A172 (cell line): ENCODE measurements around the gene LY6G5B. TPM values are rescaled to one million over a fixed set of nuclear protein-coding genes. Genes with fewer than 3 reads are reported as not detected.

ENCODE experiments used
- DNase-seq: peaks from one replicate; pipeline ENCODE4 v3.0.0-alpha.2; 2015; ENCODE audit warnings: low spot score
- total RNA-seq: library from RNA; depleted of rRNA; stranded (reverse); fragments of >200 nt; shearing (Covaris generic); gene quantifications from 2 replicates; pipeline ENCODE4 v1.2.3, GENCODE V29; 2014

The LY6G5B gene
- total RNA-seq, 1 experiment from 2014 or later, result 1.2 TPM

DNA sequence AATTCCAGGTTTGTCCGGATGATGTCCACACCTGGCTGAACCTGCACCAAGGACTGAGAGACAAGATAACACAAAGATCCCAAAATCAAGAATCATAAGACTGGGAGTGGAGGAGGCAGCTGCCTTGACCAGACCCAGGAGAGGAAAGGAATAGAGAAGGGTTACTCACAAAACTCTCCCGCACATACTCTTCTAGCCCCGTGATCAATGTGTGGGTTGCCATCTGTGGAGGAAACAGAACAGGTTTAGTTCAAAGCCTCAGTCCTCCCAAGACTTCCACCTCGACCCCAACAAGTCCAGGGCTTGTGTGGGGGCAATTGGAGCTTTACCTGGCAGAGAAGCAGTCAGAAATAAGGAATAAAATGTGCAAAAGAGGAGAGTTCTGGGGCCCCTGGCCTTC is 28.4 kb upstream of the LY6G5B start:
- no peak for DNase-seq

DNA sequence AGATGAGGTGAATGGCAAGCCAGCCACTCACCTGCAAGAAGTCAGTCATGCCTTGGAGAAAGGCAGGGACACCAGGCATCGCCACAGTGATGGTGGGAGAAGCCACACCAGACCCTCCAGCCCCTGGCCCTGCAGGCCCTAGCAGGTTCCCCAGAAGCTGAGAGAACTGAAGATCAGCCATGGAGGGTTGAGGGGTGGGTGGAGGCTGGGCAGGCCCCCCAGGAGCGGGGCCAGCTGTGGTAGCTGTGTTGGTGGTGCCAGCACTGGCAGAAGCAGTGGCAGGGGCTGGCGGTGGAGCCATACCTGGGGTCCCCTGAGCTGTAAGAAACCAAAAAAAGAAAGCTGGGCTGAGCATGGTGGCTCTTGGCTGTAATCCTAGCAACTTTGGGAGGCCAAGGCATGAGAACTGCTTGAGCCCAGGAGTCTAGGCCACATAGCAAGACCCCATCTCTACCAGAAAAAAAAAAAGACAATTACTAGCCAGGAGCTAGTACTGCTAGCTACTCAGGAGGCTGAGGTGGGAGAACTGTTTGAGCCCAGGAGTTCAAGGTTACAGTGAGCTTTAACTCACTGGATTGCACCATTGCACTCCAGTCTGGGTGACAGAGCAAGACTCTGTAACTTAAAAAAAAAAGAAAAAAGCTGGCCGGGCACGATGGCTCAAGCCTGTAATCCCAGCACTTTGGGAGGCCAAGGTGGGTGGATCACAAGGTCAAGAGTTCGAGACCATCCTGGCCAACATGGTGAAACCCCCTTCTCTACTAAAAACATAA is 26.8 kb upstream of the LY6G5B start:
- DNase-seq, result no peak

DNA sequence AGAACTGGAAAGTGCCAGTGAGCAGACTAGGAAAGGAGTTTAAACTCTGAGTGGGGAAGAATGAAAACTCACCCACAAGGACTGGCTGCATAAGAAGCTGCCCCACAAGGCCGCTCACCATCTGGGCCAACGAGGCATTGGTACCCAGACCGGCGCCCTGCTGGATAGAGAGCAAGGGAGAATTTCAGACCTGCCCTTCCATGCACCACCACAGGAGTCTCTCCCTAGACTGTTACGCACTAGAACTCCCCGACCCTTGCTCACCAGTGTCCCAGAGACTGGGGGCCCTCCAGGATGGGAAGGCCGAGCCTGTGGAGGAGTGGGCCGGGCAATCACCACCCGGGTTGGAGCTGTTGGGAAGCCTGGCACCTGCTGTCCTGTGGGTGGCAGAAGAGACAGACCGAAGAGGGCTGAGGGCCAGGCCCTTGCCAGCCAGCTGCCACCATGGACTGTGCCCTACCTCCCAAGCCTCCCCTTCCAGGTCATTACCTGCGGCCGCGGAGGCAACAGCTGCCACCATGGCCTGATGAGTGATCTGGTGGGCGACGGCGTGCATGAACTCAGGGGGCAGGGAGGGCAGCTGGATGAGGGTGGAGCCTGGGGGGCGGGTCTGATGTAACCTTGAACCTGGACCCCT is 25.8 kb upstream of the LY6G5B start:
- DNase-seq, result no peak

DNA sequence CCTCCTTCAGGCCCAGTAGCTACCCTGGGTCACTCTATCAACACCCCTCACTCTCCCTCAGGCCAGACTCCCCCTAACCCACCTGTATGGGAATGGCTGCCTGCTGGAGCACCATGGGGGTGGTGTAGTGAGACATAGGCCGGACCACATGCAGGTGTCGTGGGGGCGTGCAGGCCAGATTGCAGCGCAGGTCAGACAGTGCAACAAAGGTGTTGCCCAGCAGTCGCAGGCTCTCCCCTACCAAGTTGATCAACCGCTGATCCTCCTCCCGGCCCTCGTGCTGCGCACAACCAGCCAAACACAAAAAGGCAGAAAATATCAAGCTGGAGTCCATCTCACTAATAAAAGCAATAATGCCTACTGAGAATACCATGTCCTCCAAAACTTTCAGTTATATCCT is 24.5 kb upstream of the LY6G5B start:
- DNase-seq, result no peak

DNA sequence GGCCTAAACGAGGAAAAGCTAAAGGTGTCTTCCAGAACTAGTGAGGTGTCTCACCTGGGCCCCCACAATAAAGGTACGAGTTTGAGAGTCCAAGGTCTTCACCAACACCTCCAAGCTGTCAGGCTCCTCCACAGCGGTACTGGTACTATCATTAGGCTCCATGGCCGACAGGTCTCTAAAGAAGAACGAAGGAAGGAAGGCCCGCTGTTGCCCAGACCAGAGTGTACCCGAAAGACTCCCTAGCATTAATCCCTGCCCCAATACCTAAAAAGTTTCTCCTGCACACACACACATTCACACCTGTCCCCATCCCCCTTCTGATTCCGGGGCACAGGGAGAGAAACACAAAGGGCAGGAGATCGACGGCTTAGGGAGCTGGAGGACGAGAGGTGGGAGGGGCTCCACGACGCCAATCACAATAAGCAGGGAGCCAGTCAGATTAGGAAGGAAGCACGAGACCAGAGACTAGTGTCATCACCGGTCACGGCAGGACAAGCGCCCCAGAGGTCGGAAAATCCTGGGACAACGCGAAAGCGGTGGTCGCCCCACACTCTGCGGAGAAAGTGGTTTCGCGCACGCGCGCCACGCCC is 18.1 kb upstream of the LY6G5B start:
- no peak for DNase-seq

DNA sequence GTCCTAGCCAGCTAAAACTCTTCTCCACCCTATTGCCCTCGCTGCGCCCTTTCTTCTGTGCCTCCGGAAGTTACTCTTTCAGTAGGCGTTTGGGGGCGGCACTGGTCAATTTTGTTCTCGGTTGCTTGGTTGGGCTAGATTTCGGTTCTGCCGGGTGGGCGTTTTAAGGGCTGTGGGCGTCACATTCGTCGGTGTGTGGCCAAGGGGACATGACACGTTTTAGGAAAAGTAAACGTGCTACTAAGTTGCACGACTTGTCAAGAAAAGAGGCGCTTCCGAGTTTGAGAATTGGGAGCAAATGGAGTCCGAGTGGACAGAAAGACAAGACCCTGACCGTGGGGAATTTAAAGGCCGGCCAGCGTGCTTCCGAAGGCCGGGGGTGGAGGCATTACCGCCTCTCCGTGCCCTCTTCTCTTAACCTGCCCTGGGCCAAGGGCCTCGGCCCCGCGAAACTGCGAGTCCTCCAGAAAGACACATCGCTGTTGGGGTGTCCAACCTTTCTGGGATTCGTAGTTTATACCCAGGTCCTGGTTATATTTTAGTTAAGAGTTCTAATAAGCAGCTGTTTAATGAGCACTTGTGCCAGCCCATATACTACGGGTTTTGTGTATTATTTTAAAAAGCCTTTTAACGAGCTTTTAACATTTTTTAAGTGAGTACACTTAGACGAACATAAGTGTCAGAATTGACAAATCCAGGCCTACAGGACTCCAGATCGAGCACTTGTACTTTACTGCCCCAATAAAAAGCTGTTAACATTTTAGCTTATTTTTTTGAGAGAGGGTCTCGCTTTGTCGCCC is 16.7 kb upstream of the LY6G5B start:
- peak; percentile 89 for DNase-seq

DNA sequence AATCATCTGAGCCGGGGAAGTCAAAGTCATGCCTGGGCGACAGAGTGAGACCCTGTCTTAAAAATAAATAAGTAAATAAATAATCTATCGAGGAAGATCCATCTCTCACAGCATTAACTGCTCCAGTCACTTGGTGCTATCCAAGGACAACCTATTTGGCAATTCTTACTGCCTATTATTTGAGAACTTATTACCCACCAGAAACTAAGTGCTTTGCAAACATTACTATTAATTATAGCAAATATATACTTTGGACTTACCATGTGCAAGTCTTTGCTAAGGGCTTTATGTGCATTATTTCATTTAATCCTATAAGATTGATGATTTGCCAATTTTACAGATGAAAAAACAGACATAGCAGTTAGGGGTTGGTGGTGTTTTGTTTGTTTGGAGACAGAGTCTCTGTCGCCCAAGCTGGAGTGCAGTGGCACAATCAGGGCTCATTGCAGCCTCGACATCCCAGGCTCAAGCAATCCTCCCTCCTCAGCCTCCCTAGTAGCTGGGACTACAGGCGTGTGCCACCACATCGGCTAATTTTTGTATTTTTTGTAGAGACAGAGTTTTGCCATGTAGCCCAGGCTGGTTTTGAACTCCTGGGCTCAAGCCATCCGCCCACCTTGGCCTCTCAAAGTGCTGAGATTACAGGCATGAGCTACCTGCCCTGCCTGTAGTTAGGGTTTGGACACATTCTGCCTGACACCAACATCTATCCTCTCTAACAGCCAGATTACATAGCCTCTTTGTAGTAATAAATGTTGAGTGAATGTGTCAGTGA is 15.0 kb upstream of the LY6G5B start:
- DNase-seq, result no peak

DNA sequence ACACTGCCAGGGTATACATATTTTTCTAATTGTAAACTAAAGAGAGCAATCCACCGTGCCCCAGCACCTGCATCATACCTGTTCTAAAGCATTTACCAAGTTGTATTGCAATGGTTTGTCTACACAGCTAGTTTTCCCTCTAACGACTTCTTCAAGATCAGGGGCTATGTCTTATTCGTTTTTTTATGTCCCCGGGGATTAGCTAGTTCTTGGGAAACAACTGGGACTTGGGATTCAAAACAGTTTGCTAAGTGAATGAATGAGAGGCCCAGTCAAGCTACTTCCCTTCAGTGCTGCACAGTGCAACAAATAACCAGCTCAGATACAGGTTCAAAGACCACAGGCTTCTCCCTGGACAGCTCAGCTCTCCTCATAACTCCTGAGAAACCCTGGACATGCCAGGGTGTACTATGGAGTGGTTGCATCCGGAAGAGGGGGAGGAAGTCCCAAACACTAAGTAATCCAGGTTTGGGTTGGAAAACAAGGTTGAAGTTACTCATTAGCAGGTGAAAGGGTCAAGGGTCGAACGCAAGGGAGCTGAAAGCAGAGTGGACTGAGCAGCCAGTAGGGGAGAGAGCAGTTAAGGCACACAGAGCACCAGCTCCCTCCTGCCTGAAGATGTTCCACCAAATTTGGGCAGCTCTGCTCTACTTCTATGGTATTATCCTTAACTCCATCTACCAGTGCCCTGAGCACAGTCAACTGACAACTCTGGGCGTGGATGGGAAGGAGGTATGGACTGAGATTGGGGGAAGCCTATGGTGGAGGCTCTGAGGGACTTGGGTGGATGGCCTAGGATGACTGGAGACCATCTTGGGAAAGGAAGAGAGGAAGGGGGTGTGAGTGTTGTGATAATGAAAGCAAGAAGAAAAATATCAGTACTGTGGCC is 14.2 kb upstream of the LY6G5B start, which contains the start of gene APOM:
Gene APOM (plus strand): TSS at position 546 of the 889 bp plus-strand sequence. CDS start 73 bp downstream, at position 619.
- no peak for DNase-seq

DNA sequence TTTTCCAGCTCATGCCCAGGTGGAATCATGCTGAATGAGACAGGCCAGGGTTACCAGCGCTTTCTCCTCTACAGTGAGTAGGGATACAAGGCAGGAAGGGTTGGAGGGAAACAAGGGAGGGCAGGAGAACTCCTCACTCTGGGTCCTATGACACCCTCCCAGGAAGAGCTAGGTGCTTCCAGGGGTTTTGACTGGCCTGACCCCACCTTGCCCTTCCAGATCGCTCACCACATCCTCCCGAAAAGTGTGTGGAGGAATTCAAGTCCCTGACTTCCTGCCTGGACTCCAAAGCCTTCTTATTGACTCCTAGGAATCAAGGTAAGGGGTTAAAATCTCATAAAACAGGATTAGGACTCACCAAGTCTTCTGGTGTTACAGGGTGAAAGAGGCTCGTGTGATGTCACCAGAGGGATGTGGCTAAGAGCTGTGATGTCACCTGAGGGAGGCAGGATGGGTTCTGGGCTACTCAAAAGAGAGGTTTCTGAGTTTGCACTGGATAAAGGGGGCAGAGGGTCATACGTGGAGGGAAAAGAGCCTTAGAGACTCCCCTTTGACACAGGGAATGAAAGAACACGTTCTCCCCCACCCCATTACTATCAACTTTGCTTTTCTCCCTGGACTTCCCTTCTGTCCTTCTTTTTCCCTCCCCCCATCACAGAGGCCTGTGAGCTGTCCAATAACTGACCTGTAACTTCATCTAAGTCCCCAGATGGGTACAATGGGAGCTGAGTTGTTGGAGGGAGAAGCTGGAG is 12.2 kb upstream of the LY6G5B start:
- no peak for DNase-seq

DNA sequence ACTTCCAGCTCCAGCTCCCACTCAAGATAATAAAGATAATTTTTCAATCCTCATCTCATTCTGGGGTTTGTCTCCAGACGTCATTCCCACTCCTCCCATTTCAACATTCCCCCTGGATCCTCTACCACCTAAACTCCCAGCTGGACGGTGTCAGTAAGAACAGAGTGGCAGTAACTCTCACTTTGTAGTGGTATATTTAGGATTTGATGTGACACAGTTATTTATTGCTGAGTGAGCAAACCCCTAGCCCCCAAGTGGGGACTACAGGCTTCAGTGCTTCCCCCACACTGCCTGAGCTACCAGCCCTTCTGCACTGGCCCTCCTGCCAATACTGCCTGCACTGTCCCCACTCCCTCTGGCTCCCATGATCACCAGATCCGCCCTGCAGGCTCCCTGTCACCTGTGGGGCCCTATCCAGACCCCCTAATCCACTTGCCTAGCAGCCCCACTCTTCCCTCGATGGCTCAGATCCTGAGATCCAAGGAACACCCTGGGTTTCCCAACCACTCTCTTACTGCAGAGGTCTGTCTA is 11.6 kb upstream of the LY6G5B start:
- no peak for DNase-seq

DNA sequence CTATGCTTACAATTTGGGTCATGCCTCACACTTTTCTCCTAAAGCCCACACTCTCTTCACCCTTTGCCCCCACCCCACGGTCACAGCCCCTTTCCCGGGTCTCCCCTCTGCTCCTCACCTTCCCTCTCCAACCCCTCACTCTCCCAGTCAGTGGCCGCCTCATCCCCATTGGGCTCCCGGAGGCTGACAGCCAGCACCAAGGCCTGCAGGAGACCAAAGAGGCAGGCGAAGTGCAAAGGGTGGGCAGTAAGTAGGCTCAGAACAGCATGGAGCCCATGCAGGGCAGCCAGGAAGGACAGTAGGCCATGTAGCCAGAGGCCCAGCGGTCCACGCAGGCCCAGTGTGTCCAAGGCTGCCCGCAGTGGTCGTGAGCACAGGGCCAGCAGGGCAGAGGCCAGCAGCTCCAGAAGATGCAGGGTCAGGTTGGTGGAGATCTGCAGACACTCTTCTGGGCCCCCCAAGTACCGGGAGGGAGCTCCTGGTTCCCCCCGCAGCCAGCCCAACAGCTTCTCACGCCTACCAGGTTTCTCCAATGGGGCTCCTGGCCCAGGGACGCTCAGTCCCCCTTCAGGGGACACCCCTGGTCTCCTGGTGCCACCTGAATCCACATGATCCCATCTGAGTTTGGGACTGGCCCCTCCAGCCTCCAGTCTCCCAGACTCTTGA is 10.7 kb upstream of the LY6G5B start:
- DNase-seq, result no peak

DNA sequence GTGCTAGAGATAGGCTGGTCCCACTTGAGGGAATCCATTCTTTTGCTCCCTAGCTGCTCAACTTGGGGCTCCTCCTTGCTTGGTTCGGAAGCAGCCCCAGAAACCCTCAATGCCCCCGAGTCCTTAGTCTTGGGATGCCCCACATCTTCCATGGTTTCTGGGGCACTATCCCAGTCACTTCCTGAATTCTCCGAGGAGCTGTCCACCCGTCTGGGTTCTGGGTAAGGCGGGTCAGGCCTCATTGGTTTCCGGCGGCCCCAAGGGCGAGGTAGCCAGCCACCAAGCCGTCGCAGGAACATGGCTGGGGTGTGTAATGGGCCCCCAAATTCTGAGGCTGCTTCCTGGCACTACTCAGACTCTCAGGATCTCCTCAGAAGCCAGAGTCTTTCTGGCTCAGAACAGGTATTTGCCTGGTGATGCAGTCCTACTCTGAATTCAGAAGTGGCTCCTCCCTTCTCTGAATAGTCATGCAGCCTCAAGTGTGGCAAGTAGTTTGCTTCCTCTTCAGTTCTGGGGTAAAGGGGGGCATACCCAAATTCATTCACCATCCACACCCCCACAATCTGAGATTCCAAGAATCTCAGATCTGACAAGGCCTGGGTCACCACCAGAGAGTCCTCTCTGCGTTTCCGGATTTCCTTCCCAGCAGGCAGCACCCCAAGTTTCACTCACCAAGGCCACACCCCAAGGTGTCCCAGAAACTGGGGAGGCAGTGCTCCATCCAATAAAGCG is 10.0 kb upstream of the LY6G5B start:
- no peak for DNase-seq

DNA sequence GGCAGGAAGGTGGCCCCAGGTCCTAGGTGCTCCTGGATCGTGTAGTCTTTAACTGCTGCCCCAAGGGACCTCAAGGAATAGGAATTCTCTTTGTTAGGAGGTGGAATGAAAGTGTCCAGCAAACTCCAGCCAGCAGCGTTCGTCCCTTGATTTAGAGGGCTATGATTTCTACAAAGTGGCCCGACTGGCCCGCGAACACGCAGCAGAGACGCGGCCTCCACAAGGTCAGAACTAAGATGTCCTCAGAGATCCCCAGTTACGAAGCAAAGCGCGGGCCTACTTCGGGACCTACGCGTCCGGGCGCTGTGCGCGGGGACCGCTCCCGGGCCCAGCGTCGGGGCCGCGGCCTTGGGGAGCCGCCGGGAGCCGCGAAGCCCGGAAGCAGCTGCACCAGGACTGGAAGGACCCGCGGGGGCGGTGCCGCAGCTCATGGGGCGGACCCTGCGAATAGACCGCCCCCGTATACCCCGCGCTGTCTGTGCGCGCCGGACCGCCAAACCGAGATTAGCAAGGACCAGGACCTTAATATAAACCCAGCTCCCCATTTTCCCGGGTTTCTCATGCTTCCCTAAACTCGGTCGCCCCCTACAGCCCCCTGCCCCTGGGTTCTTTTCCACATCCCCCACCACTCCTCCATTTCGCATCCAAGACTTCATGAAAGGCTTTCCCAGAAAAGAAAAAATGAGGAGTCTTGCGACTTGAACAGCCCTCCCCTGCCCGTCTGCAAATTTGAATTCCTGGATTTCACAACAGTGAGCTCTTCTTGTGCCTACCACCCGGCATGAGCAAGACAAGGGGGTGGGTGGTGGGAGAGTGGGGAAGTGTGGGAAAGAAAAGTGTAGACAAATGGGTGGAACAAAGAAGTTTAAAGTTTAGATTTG is 9.2 kb upstream of the LY6G5B start, which contains the start of gene C6orf47:
Gene C6orf47 (minus strand): TSS at position 398 of the 881 bp plus-strand sequence. CDS start 831 bp downstream, outside the sequence.
- DNase-seq, result peak; percentile 64

DNA sequence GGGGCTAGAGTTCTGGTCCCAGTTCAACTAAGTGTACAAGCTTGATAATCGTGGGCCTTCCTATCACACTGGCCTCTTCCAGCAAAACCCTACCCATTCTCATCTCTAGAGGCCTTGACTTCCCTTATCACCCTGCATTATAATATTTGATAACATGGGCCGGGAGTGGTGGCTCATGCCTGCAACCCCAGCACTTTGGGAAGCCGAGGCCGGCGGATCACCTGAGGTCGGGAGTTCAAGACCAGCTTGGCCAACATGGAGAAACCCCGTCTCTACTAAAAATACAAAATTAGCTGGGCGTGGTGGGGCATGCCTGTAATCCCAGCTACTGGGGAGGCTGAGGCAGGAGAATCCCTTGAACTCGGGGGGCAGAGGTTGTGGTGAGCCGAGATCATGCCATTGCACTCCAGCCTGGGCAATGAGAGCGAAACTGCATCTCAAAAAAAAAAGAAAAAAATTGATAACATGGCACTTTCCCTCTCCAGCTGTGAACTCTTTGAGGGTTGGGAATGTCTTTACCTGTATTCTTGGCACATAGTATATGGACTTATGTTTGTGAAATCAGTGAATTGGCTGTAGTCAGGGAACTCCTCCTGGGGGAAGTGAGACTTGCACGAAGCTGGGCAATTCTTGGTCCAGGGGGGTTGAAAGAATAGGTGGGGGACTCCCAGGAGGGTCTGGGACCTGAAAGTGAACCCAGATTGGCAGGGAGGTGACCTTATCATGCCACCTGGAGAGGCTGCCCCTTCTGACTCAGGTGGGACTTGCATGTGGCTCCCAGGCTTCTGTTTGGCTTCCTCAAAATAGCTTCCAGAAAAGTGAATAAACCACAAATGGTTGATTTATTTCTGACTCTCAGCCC is 8.3 kb upstream of the LY6G5B start:
- no peak for DNase-seq

DNA sequence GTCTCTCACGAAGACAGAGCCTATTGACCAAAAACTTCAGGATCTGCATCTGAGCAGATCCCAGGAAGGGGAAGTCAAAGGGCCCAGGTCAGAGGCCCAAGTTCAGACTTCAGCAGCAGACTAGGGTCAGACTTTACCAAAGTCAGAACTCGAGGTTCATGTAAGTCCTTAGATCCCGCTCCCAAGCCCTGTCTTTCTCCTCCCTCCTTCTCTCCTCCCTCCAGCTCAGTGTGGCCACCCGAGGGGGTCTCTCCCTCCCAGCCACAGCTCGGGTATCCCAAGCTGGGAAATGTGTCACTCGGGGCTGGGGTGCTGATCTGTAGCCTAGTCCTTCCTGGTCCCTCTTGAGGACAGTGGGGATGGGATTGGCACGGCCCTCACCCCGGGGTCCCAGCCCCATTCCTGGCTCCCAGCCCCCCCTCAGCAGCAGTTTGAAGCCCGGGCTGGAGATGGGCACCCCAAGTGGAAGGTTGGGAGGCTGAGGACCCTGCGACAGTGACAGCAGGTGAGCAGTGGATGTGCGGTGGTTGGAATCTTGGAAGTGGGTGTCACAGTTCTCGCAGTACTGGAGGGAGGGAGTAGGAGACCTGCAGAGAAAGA is 7.6 kb upstream of the LY6G5B start:
- DNase-seq, result no peak
